HG02642 (cell line): ENCODE data around the gene CFAP65.

Source experiments
- ATAC-seq: cut with Tn5 transposase; IDR thresholded peaks from one replicate; pipeline ENCODE4 v1.9.1; 2021; ENCODE audit warnings: mild to moderate bottlenecking; ENCODE audit not compliant: unreplicated experiment, poor library complexity

Gene CFAP65

DNA sequence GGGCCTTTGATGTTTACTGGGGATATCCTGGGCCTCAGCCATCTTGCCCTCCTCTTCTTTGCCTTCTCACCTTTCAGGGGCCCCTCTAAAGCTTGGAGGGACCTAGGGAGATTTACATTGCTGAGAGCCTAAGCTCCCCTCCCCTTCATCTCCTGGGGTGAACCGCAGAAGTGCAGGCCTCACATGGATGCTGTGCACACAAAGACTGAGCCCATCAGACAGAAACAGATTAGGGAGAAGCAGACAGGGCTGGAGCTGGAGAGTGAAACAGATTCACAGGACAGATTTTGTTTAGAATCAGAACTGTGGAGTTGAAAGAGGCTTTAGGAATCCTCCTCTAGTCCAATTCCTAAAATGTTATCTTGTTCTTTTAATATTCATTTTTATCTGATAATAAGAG lies 85.3 kb downstream of the CFAP65 start:
- no peak for ATAC-seq

GRCh38 chr2:218954541-218955300 lies 86.6 kb downstream of the CFAP65 start:
- ATAC-seq, result no peak

DNA sequence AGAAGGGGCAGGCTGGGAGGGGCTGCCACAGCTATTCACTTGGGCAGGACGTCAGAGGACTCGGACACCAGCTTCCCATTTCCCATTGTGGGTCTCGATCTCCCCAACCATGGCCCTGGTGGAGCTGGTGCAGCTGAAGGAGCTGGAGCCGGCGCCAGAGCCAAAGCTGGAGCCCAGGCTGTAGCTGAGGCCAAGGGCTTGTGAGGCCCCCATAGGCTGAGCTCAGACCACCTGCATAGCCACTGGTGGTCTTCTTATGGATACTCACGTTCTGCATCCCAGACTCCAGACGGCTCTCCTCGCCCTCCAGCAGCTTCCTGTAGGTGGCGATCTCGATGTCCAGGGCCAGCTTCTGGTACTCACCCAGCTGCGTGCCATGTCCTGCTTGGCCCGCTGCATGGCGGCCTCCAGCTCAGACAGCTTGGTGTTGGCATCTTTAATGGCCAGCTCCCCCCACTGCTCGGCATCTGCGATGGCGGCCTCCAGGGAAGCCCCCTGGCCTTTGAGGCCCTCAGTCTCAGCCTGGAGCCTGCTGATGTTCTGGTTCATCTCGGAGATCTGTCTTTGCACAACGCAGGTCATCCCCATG lies 87.9 kb downstream of the CFAP65 start:
- ATAC-seq, result no peak
